Measurements from ENCODE around the gene WDR64.

- no peak for TF ChIP-seq CTCF (IDR thresholded peaks at IDR 0.05)
- TF ChIP-seq POLR2A (IDR thresholded peaks at IDR 0.05): no peak
These were observed 36.9 kb downstream of the WDR64 start for GRCh38 chr1:241688940-241689368.
